ENCODE measurements around the gene SP4. TPM values are rescaled to one million over a fixed set of nuclear protein-coding genes. Genes with fewer than 3 reads are reported as not detected.

SP4 gene
- total and polyA plus RNA-seq, 2 experiments from 2014 or later: 11.9 to 41.6 TPM

DNA sequence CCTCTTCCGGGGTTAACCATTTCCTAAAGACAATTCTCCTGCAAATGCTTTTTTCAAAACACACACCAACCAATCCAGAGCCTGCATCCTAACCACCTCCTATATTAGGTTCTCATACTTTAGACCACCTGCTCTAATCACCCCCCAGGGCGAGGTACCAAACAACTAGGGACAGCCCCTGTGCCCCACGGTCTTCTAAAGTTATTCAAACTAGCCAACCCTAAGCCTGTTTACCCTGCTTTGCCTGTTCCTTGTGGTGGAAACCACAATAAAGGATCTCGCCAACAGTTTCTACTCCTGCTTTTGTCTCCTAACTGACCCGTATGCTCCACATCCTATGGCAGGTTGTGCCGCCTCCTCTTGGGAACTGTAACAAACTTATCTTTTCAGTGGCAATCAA is 21.1 kb downstream of the SP4 start (continued):
- TF ChIP-seq ZNF331 (CRISPR knock-in tag; IDR thresholded peaks at IDR 0.05; ENCODE audit: low read depth): no peak

DNA sequence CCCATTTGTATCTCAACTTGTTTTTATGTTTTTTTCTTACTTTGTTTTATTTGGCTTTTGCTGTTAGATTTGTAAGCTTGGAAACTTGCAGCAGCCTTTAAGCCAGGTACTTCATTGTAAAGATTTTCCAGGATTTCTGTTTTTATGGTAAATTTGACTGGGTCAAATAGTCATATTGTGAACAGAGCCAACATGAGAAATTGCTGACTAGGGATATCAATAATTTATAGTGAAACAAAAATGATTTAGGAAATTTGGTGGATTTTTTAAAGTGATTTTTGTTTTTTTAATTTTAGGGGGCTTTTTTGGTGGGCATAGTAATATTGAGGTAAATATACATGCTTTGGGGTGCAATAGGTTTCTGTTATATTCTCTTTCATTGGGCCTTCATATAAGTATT is 22.2 kb downstream of the SP4 start:
- no peaks in the 10 kb centered on the region; the same call in 1 of the 2 replicates for H3K9me2 ChIP-seq (ENCODE audit: insufficient read depth)
- H3K36me3 ChIP-seq (ENCODE audit: insufficient read depth): peaks cover 39% of the 10 kb centered on the region
- peaks cover 84% of the 10 kb centered on the region for H3K79me2 ChIP-seq (replicated peaks; ENCODE audit: insufficient read depth)
- H3K4me3 ChIP-seq: no peak overlapping the region
- no peaks in the 10 kb centered on the region for H3F3A ChIP-seq (replicated peaks; ENCODE audit: low read depth)
- no peak overlapping the region for H3K4me2 ChIP-seq
- peaks cover 51% of the 10 kb centered on the region for H3K9me3 Mint-ChIP-seq
- H3K36me3 Mint-ChIP-seq (ENCODE audit: low read depth): peaks cover 85% of the 10 kb centered on the region
- H3K27ac ChIP-seq (ENCODE audit: low read depth): no peak overlapping the region
- H4K20me1 ChIP-seq (replicated peaks; ENCODE audit: insufficient read depth): no peaks in the 10 kb centered on the region
- peaks cover 3% of the 10 kb centered on the region; the same call in 1 of the 2 replicates for H3K4me1 ChIP-seq (ENCODE audit: insufficient read depth)
- H3K4me3 Mint-ChIP-seq: no peak overlapping the region
- no peaks in the 10 kb centered on the region for H3K27me3 ChIP-seq (ENCODE audit: insufficient read depth)
- no peak overlapping the region for H3K27ac Mint-ChIP-seq
- DNase-seq (ENCODE audit: low spot score): no peak
- no peak for ATAC-seq
- no peak overlapping the region for H2AFZ ChIP-seq
- H3K27me3 Mint-ChIP-seq (ENCODE audit: insufficient read depth, low read depth, poor library complexity): peaks cover 2% of the 10 kb centered on the region
- no peaks in the 10 kb centered on the region; the same call in 2 of the 3 replicates for H3K4me1 Mint-ChIP-seq
- TF ChIP-seq STAT1 (IDR thresholded peaks at IDR 0.05; ENCODE audit: unreplicated experiment) (no peak), ZNF331 (CRISPR knock-in tag; IDR thresholded peaks at IDR 0.05; ENCODE audit: low read depth) (no peak), POLR2AphosphoS5 (IDR thresholded peaks at IDR 0.05; ENCODE audit: low read depth) (no peak), CREB1 (CRISPR knock-in tag; IDR thresholded peaks at IDR 0.05; ENCODE audit: low read depth) (no peak), EZH2 (IDR thresholded peaks at IDR 0.05; ENCODE audit: low read depth, unreplicated experiment) (no peak), JUNB (IDR thresholded peaks at IDR 0.05; ENCODE audit: unreplicated experiment) (no peak), NANOG (IDR thresholded peaks at IDR 0.05; ENCODE audit: borderline replicate concordance) (no peak)
- TF ChIP-seq, protein P1, sequence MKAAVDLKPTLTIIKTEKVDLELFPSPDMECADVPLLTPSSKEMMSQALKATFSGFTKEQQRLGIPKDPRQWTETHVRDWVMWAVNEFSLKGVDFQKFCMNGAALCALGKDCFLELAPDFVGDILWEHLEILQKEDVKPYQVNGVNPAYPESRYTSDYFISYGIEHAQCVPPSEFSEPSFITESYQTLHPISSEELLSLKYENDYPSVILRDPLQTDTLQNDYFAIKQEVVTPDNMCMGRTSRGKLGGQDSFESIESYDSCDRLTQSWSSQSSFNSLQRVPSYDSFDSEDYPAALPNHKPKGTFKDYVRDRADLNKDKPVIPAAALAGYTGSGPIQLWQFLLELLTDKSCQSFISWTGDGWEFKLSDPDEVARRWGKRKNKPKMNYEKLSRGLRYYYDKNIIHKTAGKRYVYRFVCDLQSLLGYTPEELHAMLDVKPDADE (IDR thresholded peaks at IDR 0.05): no peak
- TF ChIP-seq, protein P2, sequence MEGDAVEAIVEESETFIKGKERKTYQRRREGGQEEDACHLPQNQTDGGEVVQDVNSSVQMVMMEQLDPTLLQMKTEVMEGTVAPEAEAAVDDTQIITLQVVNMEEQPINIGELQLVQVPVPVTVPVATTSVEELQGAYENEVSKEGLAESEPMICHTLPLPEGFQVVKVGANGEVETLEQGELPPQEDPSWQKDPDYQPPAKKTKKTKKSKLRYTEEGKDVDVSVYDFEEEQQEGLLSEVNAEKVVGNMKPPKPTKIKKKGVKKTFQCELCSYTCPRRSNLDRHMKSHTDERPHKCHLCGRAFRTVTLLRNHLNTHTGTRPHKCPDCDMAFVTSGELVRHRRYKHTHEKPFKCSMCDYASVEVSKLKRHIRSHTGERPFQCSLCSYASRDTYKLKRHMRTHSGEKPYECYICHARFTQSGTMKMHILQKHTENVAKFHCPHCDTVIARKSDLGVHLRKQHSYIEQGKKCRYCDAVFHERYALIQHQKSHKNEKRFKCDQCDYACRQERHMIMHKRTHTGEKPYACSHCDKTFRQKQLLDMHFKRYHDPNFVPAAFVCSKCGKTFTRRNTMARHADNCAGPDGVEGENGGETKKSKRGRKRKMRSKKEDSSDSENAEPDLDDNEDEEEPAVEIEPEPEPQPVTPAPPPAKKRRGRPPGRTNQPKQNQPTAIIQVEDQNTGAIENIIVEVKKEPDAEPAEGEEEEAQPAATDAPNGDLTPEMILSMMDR (conservative IDR thresholded peaks at IDR 0.05; ENCODE audit: low read depth in 2 of 2): no peak
- TF ChIP-seq, protein P3, sequence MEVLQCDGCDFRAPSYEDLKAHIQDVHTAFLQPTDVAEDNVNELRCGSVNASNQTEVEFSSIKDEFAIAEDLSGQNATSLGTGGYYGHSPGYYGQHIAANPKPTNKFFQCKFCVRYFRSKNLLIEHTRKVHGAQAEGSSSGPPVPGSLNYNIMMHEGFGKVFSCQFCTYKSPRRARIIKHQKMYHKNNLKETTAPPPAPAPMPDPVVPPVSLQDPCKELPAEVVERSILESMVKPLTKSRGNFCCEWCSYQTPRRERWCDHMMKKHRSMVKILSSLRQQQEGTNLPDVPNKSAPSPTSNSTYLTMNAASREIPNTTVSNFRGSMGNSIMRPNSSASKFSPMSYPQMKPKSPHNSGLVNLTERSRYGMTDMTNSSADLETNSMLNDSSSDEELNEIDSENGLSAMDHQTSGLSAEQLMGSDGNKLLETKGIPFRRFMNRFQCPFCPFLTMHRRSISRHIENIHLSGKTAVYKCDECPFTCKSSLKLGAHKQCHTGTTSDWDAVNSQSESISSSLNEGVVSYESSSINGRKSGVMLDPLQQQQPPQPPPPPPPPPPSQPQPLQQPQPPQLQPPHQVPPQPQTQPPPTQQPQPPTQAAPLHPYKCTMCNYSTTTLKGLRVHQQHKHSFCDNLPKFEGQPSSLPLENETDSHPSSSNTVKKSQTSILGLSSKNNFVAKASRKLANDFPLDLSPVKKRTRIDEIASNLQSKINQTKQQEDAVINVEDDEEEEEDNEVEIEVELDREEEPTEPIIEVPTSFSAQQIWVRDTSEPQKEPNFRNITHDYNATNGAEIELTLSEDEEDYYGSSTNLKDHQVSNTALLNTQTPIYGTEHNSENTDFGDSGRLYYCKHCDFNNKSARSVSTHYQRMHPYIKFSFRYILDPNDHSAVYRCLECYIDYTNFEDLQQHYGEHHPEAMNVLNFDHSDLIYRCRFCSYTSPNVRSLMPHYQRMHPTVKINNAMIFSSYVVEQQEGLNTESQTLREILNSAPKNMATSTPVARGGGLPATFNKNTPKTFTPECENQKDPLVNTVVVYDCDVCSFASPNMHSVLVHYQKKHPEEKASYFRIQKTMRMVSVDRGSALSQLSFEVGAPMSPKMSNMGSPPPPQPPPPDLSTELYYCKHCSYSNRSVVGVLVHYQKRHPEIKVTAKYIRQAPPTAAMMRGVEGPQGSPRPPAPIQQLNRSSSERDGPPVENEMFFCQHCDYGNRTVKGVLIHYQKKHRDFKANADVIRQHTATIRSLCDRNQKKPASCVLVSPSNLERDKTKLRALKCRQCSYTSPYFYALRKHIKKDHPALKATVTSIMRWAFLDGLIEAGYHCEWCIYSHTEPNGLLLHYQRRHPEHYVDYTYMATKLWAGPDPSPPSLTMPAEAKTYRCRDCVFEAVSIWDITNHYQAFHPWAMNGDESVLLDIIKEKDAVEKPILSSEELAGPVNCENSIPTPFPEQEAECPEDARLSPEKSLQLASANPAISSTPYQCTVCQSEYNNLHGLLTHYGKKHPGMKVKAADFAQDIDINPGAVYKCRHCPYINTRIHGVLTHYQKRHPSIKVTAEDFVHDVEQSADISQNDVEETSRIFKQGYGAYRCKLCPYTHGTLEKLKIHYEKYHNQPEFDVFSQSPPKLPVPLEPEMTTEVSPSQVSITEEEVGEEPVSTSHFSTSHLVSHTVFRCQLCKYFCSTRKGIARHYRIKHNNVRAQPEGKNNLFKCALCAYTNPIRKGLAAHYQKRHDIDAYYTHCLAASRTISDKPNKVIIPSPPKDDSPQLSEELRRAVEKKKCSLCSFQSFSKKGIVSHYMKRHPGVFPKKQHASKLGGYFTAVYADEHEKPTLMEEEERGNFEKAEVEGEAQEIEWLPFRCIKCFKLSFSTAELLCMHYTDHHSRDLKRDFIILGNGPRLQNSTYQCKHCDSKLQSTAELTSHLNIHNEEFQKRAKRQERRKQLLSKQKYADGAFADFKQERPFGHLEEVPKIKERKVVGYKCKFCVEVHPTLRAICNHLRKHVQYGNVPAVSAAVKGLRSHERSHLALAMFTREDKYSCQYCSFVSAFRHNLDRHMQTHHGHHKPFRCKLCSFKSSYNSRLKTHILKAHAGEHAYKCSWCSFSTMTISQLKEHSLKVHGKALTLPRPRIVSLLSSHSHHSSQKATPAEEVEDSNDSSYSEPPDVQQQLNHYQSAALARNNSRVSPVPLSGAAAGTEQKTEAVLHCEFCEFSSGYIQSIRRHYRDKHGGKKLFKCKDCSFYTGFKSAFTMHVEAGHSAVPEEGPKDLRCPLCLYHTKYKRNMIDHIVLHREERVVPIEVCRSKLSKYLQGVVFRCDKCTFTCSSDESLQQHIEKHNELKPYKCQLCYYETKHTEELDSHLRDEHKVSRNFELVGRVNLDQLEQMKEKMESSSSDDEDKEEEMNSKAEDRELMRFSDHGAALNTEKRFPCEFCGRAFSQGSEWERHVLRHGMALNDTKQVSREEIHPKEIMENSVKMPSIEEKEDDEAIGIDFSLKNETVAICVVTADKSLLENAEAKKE (CRISPR knock-in tag; IDR thresholded peaks at IDR 0.05): no peak
